Esophagus (tissue), 2 donors: ENCODE measurements around the gene NPTXR. TPM values are rescaled to one million over a fixed set of nuclear protein-coding genes. Genes with fewer than 3 reads are reported as not detected.

Experiments used
- H3K27ac ChIP-seq, 2 donors: one replicate each; pipeline ENCODE4 v1.5.1; 2013; ENCODE audit warnings: low read depth in 2 of 2, mild to moderate bottlenecking in 2 of 2, inconsistent platforms in 1 of 2, low read length in 1 of 2, moderate library complexity in 1 of 2
- H3K27me3 ChIP-seq, 2 donors: one replicate each; pipeline ENCODE4 v1.6.1; 2013; ENCODE audit warnings: low read length in 2 of 2, control low read depth in 1 of 2, mild to moderate bottlenecking in 1 of 2; ENCODE audit not compliant: insufficient read depth in 2 of 2, control insufficient read depth in 1 of 2
- H3K36me3 ChIP-seq, 2 donors: one replicate each; pipeline ENCODE4 v1.6.1; 2013; ENCODE audit warnings: low read length in 1 of 2; ENCODE audit not compliant: control insufficient read depth in 2 of 2, insufficient read depth in 2 of 2
- H3K4me1 ChIP-seq, 2 donors: one replicate each; pipeline ENCODE4 v1.6.1; 2013; ENCODE audit warnings: low read length in 1 of 2; ENCODE audit not compliant: control insufficient read depth in 2 of 2, insufficient read depth in 2 of 2
- H3K4me3 ChIP-seq, 2 donors: one replicate each; pipeline ENCODE4 v1.5.1; 2013; ENCODE audit warnings: low read length in 2 of 2, mild to moderate bottlenecking in 2 of 2, low read depth in 1 of 2, moderate library complexity in 1 of 2
- H3K9me3 ChIP-seq, 2 donors: one replicate each; pipeline ENCODE4 v1.6.1; 2013; ENCODE audit warnings: mild to moderate bottlenecking in 2 of 2, low read depth in 1 of 2, low read length in 1 of 2, moderate library complexity in 1 of 2; ENCODE audit not compliant: control insufficient read depth in 2 of 2, insufficient read depth in 1 of 2
- WGBS, 2 donors: extraction: QIAGEN DNeasy Blood & Tissue Kit; methylation state at CpG; one replicate each; pipeline ENCODE4 v1.1.7; 2013; 5-methylcytosine and 5-hydroxymethylcytosine counted together
- polyA plus RNA-seq, 2 donors: library from polyadenylated mRNA; stranded (reverse); fragments of 200-250 nt; gene quantifications; one replicate each; pipeline ENCODE4 v1.2.3, GENCODE V29; 2013
- donor health status: healthy with polysubstance abuse.
- donor health status: Bipolar disorder and iron deficiency.

The NPTXR gene
- polyA plus RNA-seq, 2 donors = 0.28 to 0.73 TPM

GRCh38 chr22:38793721-38794466 lies 49.9 kb downstream of the NPTXR start, which contains the start of gene DNAL4:
Gene DNAL4 (minus strand): TSS chr22:38794143. CDS start chr22:38782731, 11,412 bp downstream.
- WGBS, 2 donors = 0 to 1% methylated on average over 41 to 47 of the region's 47 CpGs
- Histone ChIP-seq H3K36me3 (no peaks in the 10 kb centered on the region), H3K4me3 (peak within 1 kb of the TSS; percentile 70 to 82), H3K27me3 (no peaks in the 10 kb centered on the region), H3K9me3 (no peaks in the 10 kb centered on the region), H3K4me1 (peaks cover 0 to 4% of the 10 kb centered on the region in 2 donors), H3K27ac (peak within 1 kb of the TSS; percentile 73 to 74)

GRCh38 chr22:38793317-38793716 lies 50.5 kb downstream of the NPTXR start:
- no peaks in the 10 kb centered on the region for H3K27me3 ChIP-seq
- no peaks in the 10 kb centered on the region for H3K9me3 ChIP-seq
- peak overlapping the region; percentile 70 to 82 for H3K4me3 ChIP-seq
- peaks cover 2 to 4% of the 10 kb centered on the region in 2 donors for H3K4me1 ChIP-seq
- 19 to 22% methylated on average over 9 of the region's 9 CpGs for WGBS, 2 donors
- peak overlapping the region; percentile 73 to 74 for H3K27ac ChIP-seq
- H3K36me3 ChIP-seq = no peaks in the 10 kb centered on the region

- Histone ChIP-seq H3K36me3 (no peaks in the 10 kb centered on the region), H3K9me3 (no peaks in the 10 kb centered on the region), H3K4me1 (peaks cover 2 to 4% of the 10 kb centered on the region in 2 donors), H3K27ac (peak overlapping the region in 1 of 2 donors; percentile 18), H3K4me3 (peak overlapping the region in 1 of 2 donors; percentile 82), H3K27me3 (no peaks in the 10 kb centered on the region)
- WGBS, 2 donors = 49% methylated on average over 4 of the region's 4 CpGs
Observed at GRCh38 chr22:38792833-38793232, 51.0 kb downstream of the NPTXR start.

GRCh38 chr22:38789606-38790005 lies 54.2 kb downstream of the NPTXR start:
- peaks cover 2 to 4% of the 10 kb centered on the region in 2 donors for H3K4me1 ChIP-seq

GRCh38 chr22:38788846-38789245 lies 55.0 kb downstream of the NPTXR start:
- 39 to 45% methylated on average over 6 of the region's 6 CpGs for WGBS, 2 donors
- no peaks in the 10 kb centered on the region for H3K9me3 ChIP-seq
- no peaks in the 10 kb centered on the region for H3K36me3 ChIP-seq
- peaks cover 2 to 4% of the 10 kb centered on the region in 2 donors for H3K4me1 ChIP-seq
- no peak overlapping the region for H3K4me3 ChIP-seq
- no peaks in the 10 kb centered on the region for H3K27me3 ChIP-seq
- peak overlapping the region in 1 of 2 donors; percentile 37 for H3K27ac ChIP-seq

More at GRCh38 chr22:38789606-38790005, 54.2 kb downstream of the NPTXR start:
- Histone ChIP-seq H3K27ac (no peak overlapping the region), H3K4me3 (no peak overlapping the region), H3K9me3 (no peaks in the 10 kb centered on the region), H3K27me3 (no peaks in the 10 kb centered on the region), H3K36me3 (no peaks in the 10 kb centered on the region)
- WGBS, 2 donors = 91 to 92% methylated on average over 4 of the region's 4 CpGs

- WGBS, 2 donors = 48 to 50% methylated on average over 16 of the region's 16 CpGs
- H3K27ac ChIP-seq = peak overlapping the region in 1 of 2 donors; percentile 52
- H3K27me3 ChIP-seq = no peaks in the 10 kb centered on the region
- H3K36me3 ChIP-seq = no peaks in the 10 kb centered on the region
- no peak overlapping the region for H3K4me3 ChIP-seq
- no peaks in the 10 kb centered on the region for H3K9me3 ChIP-seq
- peaks cover under 1 to 2% of the 10 kb centered on the region in 2 donors for H3K4me1 ChIP-seq
Observed at GRCh38 chr22:38788021-38788816, 55.6 kb downstream of the NPTXR start.

GRCh38 chr22:38786631-38787030 lies 57.2 kb downstream of the NPTXR start:
- WGBS, 2 donors = 82 to 88% methylated on average over 3 of the region's 3 CpGs
- no peak overlapping the region for H3K27ac ChIP-seq

GRCh38 chr22:38784856-38785255 lies 59.0 kb downstream of the NPTXR start:
- Histone ChIP-seq H3K36me3 (peaks cover 0 to 7% of the 10 kb centered on the region in 2 donors), H3K27ac (no peak overlapping the region), H3K4me1 (peaks cover 0 to 2% of the 10 kb centered on the region in 2 donors), H3K4me3 (no peak overlapping the region), H3K9me3 (no peaks in the 10 kb centered on the region), H3K27me3 (no peaks in the 10 kb centered on the region)
- 94 to 98% methylated on average over 5 of the region's 5 CpGs for WGBS, 2 donors

More at GRCh38 chr22:38786631-38787030, 57.2 kb downstream of the NPTXR start:
- H3K4me3 ChIP-seq = no peak overlapping the region
- peaks cover 0 to 2% of the 10 kb centered on the region in 2 donors for H3K4me1 ChIP-seq
- no peaks in the 10 kb centered on the region for H3K9me3 ChIP-seq
- no peaks in the 10 kb centered on the region for H3K36me3 ChIP-seq
- H3K27me3 ChIP-seq = no peaks in the 10 kb centered on the region

- H3K36me3 ChIP-seq = peaks cover 0 to 13% of the 10 kb centered on the region in 2 donors
- WGBS, 2 donors = 95 to 96% methylated on average over 15 of the region's 15 CpGs
Observed at GRCh38 chr22:38784035-38784434, 59.8 kb downstream of the NPTXR start.

More at GRCh38 chr22:38784035-38784434, 59.8 kb downstream of the NPTXR start:
- Histone ChIP-seq H3K4me1 (peaks cover 0 to 2% of the 10 kb centered on the region in 2 donors), H3K9me3 (no peaks in the 10 kb centered on the region), H3K27ac (no peak overlapping the region), H3K27me3 (no peaks in the 10 kb centered on the region), H3K4me3 (no peak overlapping the region)
